HL-60 (cell line): ENCODE measurements around the gene ANKS1A.

Source experiments
- GABPA ChIP-seq: IDR thresholded peaks from 2 replicates; pipeline ENCODE4 v1.6.1; 2012; ENCODE audit warnings: low read depth
- SPI1 ChIP-seq: IDR thresholded peaks from 2 replicates; pipeline ENCODE4 v1.6.1; 2012; ENCODE audit warnings: low read depth, mild to moderate bottlenecking, borderline replicate concordance
- TF ChIP-seq, protein P1 (sequence below): IDR thresholded peaks from one replicate; pipeline ENCODE4 v1.5.1; 2011; ENCODE audit warnings: low read length, control low read depth, inconsistent platforms; ENCODE audit not compliant: insufficient read depth
- TF ChIP-seq, protein P2 (sequence below): IDR thresholded peaks from 2 replicates; pipeline ENCODE4 v1.6.1; 2012; ENCODE audit warnings: low read depth; ENCODE audit not compliant: insufficient replicate concordance

DNA sequence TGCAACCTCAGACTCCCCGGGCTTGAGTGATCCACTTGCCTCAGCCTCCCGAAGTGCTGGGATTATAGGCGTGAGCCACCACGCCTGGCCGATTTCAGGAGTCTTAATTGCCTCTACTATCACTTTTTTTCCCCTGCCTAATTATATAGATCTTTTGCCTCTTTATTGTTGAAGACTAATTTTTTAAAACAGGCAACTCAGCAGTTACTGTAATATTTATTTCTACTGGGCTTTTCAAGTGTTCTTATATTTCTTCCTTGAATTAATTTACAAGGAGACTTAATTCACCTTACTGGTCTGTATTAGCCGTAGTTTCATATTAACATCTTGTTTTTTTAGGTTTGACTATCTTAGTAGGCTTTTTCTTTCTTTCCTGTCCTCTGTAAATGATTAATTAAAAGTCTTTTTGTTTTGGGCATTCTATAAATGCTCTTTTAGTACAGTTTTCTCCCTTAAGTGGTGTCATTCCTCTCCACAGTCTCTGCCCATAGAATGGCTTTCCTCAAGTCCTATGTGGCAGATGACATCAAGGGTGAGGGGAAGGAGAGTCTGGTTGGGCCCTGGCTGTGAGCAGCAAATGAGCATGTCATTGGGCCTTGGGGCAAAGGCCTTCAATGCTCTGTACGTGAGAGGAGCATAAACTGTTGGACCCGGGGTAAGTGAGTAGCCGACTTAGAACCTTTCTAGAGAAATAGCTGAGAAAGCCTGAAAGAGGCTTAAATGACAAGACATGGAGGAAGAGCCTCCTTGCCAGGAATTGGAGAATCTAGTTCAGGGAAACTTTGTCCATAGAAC is 36.0 kb downstream of the ANKS1A start:
- TF ChIP-seq, protein P1, sequence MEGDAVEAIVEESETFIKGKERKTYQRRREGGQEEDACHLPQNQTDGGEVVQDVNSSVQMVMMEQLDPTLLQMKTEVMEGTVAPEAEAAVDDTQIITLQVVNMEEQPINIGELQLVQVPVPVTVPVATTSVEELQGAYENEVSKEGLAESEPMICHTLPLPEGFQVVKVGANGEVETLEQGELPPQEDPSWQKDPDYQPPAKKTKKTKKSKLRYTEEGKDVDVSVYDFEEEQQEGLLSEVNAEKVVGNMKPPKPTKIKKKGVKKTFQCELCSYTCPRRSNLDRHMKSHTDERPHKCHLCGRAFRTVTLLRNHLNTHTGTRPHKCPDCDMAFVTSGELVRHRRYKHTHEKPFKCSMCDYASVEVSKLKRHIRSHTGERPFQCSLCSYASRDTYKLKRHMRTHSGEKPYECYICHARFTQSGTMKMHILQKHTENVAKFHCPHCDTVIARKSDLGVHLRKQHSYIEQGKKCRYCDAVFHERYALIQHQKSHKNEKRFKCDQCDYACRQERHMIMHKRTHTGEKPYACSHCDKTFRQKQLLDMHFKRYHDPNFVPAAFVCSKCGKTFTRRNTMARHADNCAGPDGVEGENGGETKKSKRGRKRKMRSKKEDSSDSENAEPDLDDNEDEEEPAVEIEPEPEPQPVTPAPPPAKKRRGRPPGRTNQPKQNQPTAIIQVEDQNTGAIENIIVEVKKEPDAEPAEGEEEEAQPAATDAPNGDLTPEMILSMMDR: no peak
- no peak for TF ChIP-seq GABPA
- TF ChIP-seq, protein P2, sequence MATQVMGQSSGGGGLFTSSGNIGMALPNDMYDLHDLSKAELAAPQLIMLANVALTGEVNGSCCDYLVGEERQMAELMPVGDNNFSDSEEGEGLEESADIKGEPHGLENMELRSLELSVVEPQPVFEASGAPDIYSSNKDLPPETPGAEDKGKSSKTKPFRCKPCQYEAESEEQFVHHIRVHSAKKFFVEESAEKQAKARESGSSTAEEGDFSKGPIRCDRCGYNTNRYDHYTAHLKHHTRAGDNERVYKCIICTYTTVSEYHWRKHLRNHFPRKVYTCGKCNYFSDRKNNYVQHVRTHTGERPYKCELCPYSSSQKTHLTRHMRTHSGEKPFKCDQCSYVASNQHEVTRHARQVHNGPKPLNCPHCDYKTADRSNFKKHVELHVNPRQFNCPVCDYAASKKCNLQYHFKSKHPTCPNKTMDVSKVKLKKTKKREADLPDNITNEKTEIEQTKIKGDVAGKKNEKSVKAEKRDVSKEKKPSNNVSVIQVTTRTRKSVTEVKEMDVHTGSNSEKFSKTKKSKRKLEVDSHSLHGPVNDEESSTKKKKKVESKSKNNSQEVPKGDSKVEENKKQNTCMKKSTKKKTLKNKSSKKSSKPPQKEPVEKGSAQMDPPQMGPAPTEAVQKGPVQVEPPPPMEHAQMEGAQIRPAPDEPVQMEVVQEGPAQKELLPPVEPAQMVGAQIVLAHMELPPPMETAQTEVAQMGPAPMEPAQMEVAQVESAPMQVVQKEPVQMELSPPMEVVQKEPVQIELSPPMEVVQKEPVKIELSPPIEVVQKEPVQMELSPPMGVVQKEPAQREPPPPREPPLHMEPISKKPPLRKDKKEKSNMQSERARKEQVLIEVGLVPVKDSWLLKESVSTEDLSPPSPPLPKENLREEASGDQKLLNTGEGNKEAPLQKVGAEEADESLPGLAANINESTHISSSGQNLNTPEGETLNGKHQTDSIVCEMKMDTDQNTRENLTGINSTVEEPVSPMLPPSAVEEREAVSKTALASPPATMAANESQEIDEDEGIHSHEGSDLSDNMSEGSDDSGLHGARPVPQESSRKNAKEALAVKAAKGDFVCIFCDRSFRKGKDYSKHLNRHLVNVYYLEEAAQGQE: no peak
- TF ChIP-seq SPI1: no peak
